Osteocyte (in vitro differentiated cells): Measurements from ENCODE around the gene UGT1A4. TPM values are rescaled to one million over a fixed set of nuclear protein-coding genes. Genes with fewer than 3 reads are reported as not detected.

ENCODE experiments used
- DNase-seq: peaks from one replicate; pipeline ENCODE4 v3.0.0; 2021; ENCODE audit warnings: mixed read lengths; ENCODE audit not compliant: unreplicated experiment; ENCODE audit errors: extremely low spot score
- H3K27ac Mint-ChIP-seq: one replicate; pipeline ENCODE4 v1.8.0; 2021; ENCODE audit warnings: mild to moderate bottlenecking, mixed read lengths; ENCODE audit not compliant: unreplicated experiment
- H3K27me3 Mint-ChIP-seq: one replicate; pipeline ENCODE4 v1.8.0; 2021; ENCODE audit warnings: mixed read lengths; ENCODE audit not compliant: unreplicated experiment
- H3K36me3 Mint-ChIP-seq: one replicate; pipeline ENCODE4 v1.8.0; 2021; ENCODE audit warnings: mixed read lengths; ENCODE audit not compliant: unreplicated experiment
- H3K4me1 Mint-ChIP-seq: one replicate; pipeline ENCODE4 v1.8.0; 2021; ENCODE audit warnings: mixed read lengths; ENCODE audit not compliant: unreplicated experiment
- H3K4me3 Mint-ChIP-seq: one replicate; pipeline ENCODE4 v1.8.0; 2021; ENCODE audit warnings: mild to moderate bottlenecking, moderate library complexity, mixed read lengths; ENCODE audit not compliant: unreplicated experiment
- H3K9me3 Mint-ChIP-seq: one replicate; pipeline ENCODE4 v1.8.0; 2021; ENCODE audit warnings: mixed read lengths; ENCODE audit not compliant: unreplicated experiment
- total RNA-seq: library from RNA; stranded (reverse); gene quantifications from 2 replicates; pipeline ENCODE4 v1.2.1, GENCODE V29; 2021
- TF ChIP-seq, protein P1 (sequence below): fragments of 200-600 bp; sonication (generic); IDR thresholded peaks from 2 replicates; pipeline ENCODE4 v1.5.0; 2021; ENCODE audit warnings: antibody characterized with exemption, mild to moderate bottlenecking, moderate library complexity

The UGT1A4 gene
- total RNA-seq, 1 donor from 2014 or later = not detected

DNA sequence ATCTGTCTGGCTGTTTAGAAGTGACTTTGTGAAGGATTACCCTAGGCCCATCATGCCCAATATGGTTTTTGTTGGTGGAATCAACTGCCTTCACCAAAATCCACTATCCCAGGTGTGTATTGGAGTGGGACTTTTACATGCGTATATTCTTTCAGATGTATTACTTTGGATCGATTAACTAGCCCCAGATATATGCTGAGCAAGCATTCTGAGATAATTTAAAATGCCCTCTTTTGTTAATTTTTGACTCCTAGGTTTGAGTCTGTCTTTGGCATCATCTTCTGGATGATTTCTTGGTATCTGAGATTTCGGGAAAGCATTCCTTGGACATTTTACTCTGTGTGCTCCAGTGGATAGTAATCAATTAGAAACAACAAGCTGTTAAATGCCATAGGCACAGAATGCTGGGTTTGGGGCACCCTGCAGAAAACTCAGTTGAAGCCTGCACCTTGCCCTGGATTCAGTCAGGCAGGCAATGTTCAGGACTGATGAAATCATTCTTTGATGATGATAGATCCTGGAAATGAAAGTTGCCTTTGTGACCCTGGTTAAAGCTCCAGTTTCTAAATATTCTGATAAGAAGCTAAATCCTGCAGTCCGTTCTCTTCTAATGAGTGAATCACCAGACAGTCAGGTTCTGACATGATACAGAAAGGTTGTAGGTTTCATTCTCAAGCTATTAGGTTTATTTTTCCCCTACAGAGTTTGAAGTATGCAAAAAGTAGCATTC is 42.7 kb downstream of the UGT1A4 start:
- H3K27ac Mint-ChIP-seq = no peak overlapping the region
- TF ChIP-seq, protein P1, sequence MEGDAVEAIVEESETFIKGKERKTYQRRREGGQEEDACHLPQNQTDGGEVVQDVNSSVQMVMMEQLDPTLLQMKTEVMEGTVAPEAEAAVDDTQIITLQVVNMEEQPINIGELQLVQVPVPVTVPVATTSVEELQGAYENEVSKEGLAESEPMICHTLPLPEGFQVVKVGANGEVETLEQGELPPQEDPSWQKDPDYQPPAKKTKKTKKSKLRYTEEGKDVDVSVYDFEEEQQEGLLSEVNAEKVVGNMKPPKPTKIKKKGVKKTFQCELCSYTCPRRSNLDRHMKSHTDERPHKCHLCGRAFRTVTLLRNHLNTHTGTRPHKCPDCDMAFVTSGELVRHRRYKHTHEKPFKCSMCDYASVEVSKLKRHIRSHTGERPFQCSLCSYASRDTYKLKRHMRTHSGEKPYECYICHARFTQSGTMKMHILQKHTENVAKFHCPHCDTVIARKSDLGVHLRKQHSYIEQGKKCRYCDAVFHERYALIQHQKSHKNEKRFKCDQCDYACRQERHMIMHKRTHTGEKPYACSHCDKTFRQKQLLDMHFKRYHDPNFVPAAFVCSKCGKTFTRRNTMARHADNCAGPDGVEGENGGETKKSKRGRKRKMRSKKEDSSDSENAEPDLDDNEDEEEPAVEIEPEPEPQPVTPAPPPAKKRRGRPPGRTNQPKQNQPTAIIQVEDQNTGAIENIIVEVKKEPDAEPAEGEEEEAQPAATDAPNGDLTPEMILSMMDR = no peak
- peaks cover 5% of the 10 kb centered on the region for H3K4me1 Mint-ChIP-seq
- no peaks in the 10 kb centered on the region for H3K36me3 Mint-ChIP-seq
- no peaks in the 10 kb centered on the region for H3K9me3 Mint-ChIP-seq
- H3K4me3 Mint-ChIP-seq = no peak overlapping the region
- no peak for DNase-seq
- peaks cover 17% of the 10 kb centered on the region for H3K27me3 Mint-ChIP-seq

DNA sequence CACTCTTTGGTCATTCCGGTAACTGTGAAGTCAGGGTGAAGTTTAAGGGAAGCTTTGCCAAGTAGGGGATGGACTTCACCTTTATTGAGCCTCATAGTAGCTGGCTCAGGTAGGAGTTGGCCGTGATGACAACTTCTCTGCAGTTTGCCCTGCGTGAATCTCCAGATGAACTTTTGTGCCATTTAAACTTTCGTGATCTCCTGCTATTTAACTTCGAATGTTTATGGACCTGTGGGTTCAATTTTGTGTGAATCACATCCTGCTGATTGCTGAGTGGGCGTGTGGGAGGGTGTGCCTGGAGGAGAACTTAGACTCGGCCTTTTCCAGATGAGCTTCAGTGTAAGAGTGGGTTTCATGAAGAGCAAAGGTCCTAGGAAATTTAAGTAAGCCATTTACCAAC is 45.7 kb downstream of the UGT1A4 start:
- Mint-ChIP-seq H3K4me3 (no peak overlapping the region), H3K4me1 (peaks cover 5% of the 10 kb centered on the region), H3K9me3 (no peaks in the 10 kb centered on the region), H3K27me3 (peaks cover 32% of the 10 kb centered on the region), H3K36me3 (no peaks in the 10 kb centered on the region), H3K27ac (no peak overlapping the region)
- DNase-seq = no peak
- TF ChIP-seq, protein P1 = no peak

DNA sequence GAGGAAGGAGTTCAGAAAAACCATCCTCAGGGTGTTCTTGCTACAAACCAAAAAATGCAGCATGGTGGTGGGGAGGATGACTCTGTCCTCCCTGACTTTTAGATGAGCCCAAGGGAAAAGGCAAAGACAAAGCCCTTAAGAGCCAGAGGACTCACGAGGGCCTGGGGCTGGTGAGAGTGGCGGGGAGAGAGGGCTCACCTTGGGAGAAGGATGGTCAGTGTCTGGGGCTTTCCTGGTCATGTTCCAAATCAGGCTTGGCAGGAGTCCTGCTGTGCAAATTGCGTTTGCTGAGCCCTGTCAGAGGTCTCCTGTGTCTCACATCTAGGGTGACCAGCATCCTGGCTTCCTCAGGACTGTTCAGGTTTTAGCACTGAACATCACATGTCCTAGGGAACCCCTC is 46.2 kb downstream of the UGT1A4 start:
- peaks cover 34% of the 10 kb centered on the region for H3K27me3 Mint-ChIP-seq
- TF ChIP-seq, protein P1 = no peak
- H3K27ac Mint-ChIP-seq = no peak overlapping the region
- H3K4me1 Mint-ChIP-seq = peaks cover 5% of the 10 kb centered on the region
- DNase-seq = no peak
- no peaks in the 10 kb centered on the region for H3K9me3 Mint-ChIP-seq
- H3K36me3 Mint-ChIP-seq = no peaks in the 10 kb centered on the region
- no peak overlapping the region for H3K4me3 Mint-ChIP-seq

DNA sequence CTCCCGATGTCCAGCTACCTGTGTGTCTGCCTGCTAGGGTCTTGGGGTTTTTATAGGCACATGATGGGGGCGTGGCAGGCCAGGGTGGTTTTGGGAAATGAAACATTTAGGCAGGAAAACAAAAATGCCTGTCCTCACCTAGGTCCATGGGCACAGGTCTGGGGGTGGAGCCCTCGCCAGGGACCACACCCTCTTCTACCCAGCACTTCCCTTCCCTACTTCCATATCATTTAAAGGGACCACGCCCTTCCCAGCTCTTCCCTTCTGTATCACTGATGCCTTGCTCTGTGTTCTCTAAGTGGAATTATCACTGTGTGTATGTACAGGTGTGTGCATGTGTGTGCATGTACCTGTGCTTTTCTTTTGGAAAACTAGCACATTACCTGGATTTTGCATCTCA is 47.9 kb downstream of the UGT1A4 start:
- H3K4me3 Mint-ChIP-seq = no peak overlapping the region
- no peaks in the 10 kb centered on the region for H3K9me3 Mint-ChIP-seq
- DNase-seq = no peak
- TF ChIP-seq, protein P1 = no peak
- H3K27me3 Mint-ChIP-seq = peaks cover 27% of the 10 kb centered on the region
- no peaks in the 10 kb centered on the region for H3K36me3 Mint-ChIP-seq
- H3K4me1 Mint-ChIP-seq = peaks cover 5% of the 10 kb centered on the region
- H3K27ac Mint-ChIP-seq = no peak overlapping the region

DNA sequence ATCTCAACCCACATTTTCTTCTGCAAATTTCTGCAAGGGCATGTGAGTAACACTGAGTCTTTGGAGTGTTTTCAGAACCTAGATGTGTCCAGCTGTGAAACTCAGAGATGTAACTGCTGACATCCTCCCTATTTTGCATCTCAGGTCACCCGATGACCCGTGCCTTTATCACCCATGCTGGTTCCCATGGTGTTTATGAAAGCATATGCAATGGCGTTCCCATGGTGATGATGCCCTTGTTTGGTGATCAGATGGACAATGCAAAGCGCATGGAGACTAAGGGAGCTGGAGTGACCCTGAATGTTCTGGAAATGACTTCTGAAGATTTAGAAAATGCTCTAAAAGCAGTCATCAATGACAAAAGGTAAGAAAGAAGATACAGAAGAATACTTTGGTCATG is 49.5 kb downstream of the UGT1A4 start:
- DNase-seq = no peak
- H3K27ac Mint-ChIP-seq = no peak overlapping the region
- H3K27me3 Mint-ChIP-seq = peaks cover 25% of the 10 kb centered on the region
- H3K4me1 Mint-ChIP-seq = peaks cover 5% of the 10 kb centered on the region
- no peak overlapping the region for H3K4me3 Mint-ChIP-seq
- H3K9me3 Mint-ChIP-seq = no peaks in the 10 kb centered on the region
- TF ChIP-seq, protein P1 = no peak
- H3K36me3 Mint-ChIP-seq = no peaks in the 10 kb centered on the region
